PFSK-1 (cell line): ENCODE measurements around the gene FNDC3A.

Source experiments
- FOXP2 ChIP-seq: optimal IDR thresholded peaks from 2 replicates; pipeline ENCODE3; 2011; ENCODE audit warnings: borderline replicate concordance, control low read depth, inconsistent platforms; ENCODE audit not compliant: insufficient read depth; ENCODE audit errors: extremely low read length, extremely low read depth
- POLR2AphosphoS5 ChIP-seq: IDR thresholded peaks from 2 replicates; pipeline ENCODE4 v1.6.1; 2012; ENCODE audit warnings: low read depth, mild to moderate bottlenecking, control low read depth, low read length, moderate library complexity
- SIN3A ChIP-seq: IDR thresholded peaks from 2 replicates; pipeline ENCODE4 v1.6.1; 2012; ENCODE audit warnings: mild to moderate bottlenecking, low read length, moderate library complexity, borderline replicate concordance; ENCODE audit not compliant: insufficient read depth
- TAF1 ChIP-seq: IDR thresholded peaks from 2 replicates; pipeline ENCODE4 v1.6.1; 2012; ENCODE audit warnings: low read length, control low read depth, borderline replicate concordance; ENCODE audit not compliant: insufficient read depth
- TF ChIP-seq, protein P1 (sequence below), 2 experiments: IDR thresholded peaks; 2 replicates each; pipeline versions ENCODE4 v1.6.1 to v1.8.0; 2011 to 2012; ENCODE audit warnings: low read depth in 2 of 2, low read length in 2 of 2, control low read depth in 1 of 2, inconsistent platforms in 1 of 2, mild to moderate bottlenecking in 1 of 2, moderate library complexity in 1 of 2; ENCODE audit not compliant: insufficient read depth in 1 of 2

The FNDC3A gene

DNA sequence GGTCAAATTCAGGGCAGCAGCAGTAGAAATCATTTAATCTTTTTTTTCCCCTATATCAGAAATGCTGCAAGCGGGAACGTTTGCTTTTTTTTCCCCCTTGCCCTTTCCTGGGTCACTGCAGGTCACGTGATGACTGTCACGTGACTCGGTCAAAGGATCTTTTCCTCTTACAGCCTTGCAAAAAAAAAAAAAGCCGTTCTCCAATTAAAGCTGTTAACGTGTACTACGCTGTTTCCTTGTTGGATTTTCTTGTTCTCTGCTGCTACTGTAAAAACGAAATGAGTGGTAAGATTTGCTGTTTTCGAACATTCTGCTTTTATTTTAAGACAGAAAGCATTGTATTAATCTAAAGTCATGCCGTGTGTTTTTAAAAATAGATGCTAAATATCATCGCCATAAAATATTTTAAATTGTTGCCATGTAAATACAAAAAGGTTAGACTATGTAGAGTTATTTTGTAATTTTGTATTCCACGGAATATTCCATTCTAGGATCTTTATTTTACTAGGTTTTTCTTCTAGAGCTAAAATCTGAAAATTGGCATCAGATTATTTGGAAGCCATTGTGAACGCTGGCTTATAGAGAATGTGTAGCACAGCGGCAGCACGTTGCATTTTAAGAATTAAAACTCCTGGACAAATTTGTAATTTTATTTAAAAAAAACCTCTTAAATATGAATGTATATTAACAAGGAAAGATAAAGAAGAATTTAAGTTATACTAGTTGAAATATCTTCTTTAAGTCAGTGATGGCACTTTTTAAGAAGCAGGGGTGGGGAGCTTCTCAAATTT lies 134.6 kb downstream of the FNDC3A start:
- TF ChIP-seq SIN3A (peak; percentile 68; the same call in 1 of the 2 replicates), POLR2AphosphoS5 (peak; percentile 57; the same call in 1 of the 2 replicates), TAF1 (peak; percentile 27; the same call in 1 of the 2 replicates), FOXP2 (no peak)
- TF ChIP-seq, protein P1, sequence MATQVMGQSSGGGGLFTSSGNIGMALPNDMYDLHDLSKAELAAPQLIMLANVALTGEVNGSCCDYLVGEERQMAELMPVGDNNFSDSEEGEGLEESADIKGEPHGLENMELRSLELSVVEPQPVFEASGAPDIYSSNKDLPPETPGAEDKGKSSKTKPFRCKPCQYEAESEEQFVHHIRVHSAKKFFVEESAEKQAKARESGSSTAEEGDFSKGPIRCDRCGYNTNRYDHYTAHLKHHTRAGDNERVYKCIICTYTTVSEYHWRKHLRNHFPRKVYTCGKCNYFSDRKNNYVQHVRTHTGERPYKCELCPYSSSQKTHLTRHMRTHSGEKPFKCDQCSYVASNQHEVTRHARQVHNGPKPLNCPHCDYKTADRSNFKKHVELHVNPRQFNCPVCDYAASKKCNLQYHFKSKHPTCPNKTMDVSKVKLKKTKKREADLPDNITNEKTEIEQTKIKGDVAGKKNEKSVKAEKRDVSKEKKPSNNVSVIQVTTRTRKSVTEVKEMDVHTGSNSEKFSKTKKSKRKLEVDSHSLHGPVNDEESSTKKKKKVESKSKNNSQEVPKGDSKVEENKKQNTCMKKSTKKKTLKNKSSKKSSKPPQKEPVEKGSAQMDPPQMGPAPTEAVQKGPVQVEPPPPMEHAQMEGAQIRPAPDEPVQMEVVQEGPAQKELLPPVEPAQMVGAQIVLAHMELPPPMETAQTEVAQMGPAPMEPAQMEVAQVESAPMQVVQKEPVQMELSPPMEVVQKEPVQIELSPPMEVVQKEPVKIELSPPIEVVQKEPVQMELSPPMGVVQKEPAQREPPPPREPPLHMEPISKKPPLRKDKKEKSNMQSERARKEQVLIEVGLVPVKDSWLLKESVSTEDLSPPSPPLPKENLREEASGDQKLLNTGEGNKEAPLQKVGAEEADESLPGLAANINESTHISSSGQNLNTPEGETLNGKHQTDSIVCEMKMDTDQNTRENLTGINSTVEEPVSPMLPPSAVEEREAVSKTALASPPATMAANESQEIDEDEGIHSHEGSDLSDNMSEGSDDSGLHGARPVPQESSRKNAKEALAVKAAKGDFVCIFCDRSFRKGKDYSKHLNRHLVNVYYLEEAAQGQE (IDR thresholded peaks at IDR 0.05; ENCODE audit: insufficient read depth in 1 of 2, low read depth in 2 of 2, low read length in 2 of 2) = no peak

DNA sequence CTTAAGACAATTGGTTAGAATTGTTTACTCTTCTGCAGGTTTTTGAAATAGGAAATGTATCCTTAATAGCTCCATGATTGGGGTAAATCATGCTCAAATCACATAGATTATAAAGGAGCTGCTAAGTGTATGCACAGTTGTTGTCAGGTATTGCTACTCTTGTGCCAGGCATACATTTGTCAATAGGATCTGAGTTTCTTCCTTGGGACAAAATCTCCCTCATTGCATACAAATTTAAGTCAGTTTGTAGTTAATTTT lies 135.1 kb downstream of the FNDC3A start:
- TF ChIP-seq, protein P1 (IDR thresholded peaks at IDR 0.05; ENCODE audit: insufficient read depth in 1 of 2, low read depth in 2 of 2, low read length in 2 of 2) = no peak
- no peak for TF ChIP-seq TAF1
- TF ChIP-seq SIN3A = no peak
- TF ChIP-seq POLR2AphosphoS5 = no peak
- no peak for TF ChIP-seq FOXP2

DNA sequence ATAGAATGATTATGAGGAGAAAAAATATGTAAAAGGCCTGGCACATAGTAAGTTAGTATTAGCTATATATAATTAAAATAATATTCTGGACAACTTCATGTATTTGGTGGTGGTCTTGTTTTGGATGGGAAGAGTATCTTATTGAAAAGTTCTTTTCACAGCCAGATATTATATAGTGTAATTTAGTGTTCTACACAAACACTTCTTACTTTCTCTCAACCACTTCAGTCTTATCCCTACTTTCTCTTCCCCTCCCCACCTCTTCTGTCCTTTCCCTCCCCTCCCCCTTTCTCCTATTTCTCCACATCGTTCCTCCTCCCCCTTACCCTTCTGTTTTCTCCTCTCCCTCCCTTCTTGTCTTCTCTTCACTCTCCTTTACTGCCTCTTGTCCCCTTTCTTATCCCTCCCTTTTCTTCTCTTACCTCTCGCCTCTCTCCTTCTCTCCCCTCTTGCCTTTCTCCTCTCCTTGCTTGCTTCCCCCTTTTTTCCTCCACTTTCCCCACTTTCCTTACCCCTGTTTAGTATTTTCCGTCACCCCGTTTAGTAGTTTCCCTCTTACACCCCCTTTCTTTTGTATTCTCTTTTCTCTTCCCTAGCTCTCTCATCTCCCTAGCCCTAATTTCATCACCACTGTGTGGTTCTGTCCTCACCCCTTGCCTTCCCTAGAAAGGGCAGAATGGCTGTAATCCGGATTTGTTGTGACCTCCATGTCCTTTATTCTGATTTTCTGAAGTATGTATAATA lies 137.2 kb downstream of the FNDC3A start:
- TF ChIP-seq, protein P1 (IDR thresholded peaks at IDR 0.05; ENCODE audit: insufficient read depth in 1 of 2, low read depth in 2 of 2, low read length in 2 of 2) = no peak
- TF ChIP-seq SIN3A (no peak), FOXP2 (no peak), POLR2AphosphoS5 (no peak), TAF1 (no peak)

DNA sequence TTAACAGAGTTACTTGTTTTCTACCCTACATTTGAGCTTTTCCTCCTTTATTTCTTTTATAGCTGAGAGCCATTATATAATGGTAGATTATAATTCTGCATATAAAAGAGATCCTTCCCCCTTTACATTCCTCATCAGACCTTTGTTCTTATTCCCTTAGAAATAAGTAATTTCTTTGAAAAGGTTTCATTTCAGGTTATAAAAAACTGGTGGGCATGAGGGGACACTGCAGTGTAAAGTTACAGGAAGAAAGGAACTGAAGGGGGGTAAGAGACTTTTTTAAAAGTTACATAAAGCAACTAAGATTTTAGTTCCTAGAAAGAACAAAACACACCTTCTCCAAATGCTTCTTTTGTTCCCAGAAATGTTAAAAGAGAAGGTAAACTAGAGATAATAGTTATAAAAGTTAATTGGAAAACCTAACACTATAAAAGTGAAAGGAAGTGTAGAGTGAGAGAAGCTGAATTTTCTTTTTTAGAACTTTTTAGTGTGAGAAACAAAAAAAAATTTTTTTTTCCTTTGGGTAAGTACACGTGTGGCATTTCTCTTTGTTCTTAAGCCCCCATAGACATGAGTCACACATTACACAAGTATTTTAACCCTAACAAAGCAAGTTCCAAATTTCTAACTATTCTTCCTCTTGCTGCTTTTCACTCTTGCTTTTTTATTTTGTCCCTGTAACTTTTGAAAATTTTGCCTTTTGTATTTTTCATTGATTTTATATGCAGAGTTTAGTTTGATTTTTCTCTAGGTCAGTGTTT lies 138.0 kb downstream of the FNDC3A start:
- TF ChIP-seq, protein P1 (IDR thresholded peaks at IDR 0.05; ENCODE audit: insufficient read depth in 1 of 2, low read depth in 2 of 2, low read length in 2 of 2) = no peak
- no peak for TF ChIP-seq SIN3A
